Esophagus muscularis mucosa (tissue), 4 donors: ENCODE results near the gene SCAP. TPM values are rescaled to one million over a fixed set of nuclear protein-coding genes. Genes with fewer than 3 reads are reported as not detected.

Source experiments
- DNase-seq: peaks from one replicate; pipeline ENCODE4 v3.0.0-alpha.2; 2017; ENCODE audit errors: extremely low spot score
- H3K27ac ChIP-seq, 4 donors: fragments of 200-600 bp; sonication (generic); replicated peaks in 1 of 4; 1 replicate in 3 of 4; 2 replicates in 1 of 4; pipeline ENCODE4 v1.5.1; 2016 to 2019; ENCODE audit warnings: mild to moderate bottlenecking in 1 of 4
- H3K27me3 ChIP-seq, 4 donors: fragments of 200-600 bp; sonication (generic); one replicate each; pipeline versions ENCODE4 v1.5.1 to v1.6.0; 2016 to 2019
- H3K36me3 ChIP-seq, 4 donors: fragments of 200-600 bp; sonication (generic); one replicate each; pipeline ENCODE4 v1.5.1; 2016 to 2019
- H3K4me1 ChIP-seq, 4 donors: fragments of 200-600 bp; sonication (generic); one replicate each; pipeline ENCODE4 v1.5.1; 2016 to 2019
- H3K4me3 ChIP-seq, 4 donors: fragments of 200-600 bp; sonication (generic); 1 replicate in 2 of 4; 2 replicates in 2 of 4; pipeline ENCODE4 v1.5.1; 2016 to 2019; ENCODE audit warnings: mild to moderate bottlenecking in 4 of 4, moderate library complexity in 1 of 4
- H3K9me3 ChIP-seq, 4 donors: fragments of 200-600 bp; sonication (generic); 1 replicate in 3 of 4; 2 replicates in 1 of 4; pipeline ENCODE4 v1.5.1; 2016 to 2019
- CTCF ChIP-seq, 3 experiments: fragments of 200-600 bp in 2 of 3; fragments of 450-650 bp in 1 of 3; sonication (generic) in 2 of 3; IDR thresholded peaks; one replicate each; pipeline ENCODE4 v1.5.1; 2017 to 2019; ENCODE audit warnings: antibody characterized with exemption in 3 of 3, mild to moderate bottlenecking in 2 of 3, moderate library complexity in 1 of 3
- EP300 ChIP-seq: sonication (generic); formaldehyde crosslinking; IDR thresholded peaks from one replicate; pipeline ENCODE4 v1.6.1; 2017; ENCODE audit warnings: antibody characterized with exemption
- POLR2A ChIP-seq: fragments of 450-650 bp; IDR thresholded peaks from one replicate; pipeline ENCODE4 v1.6.1; 2017; ENCODE audit warnings: antibody characterized with exemption, moderate library complexity, mild to moderate bottlenecking, low read depth
- POLR2AphosphoS5 ChIP-seq, 2 donors: sonication (generic); formaldehyde crosslinking; IDR thresholded peaks; one replicate each; pipeline ENCODE4 v1.6.1; 2017; ENCODE audit warnings: antibody characterized with exemption in 2 of 2
- WGBS: methylation state at CpG from one replicate; pipeline ENCODE4 v1.1.5; 2018; 5-methylcytosine and 5-hydroxymethylcytosine counted together
- intact Hi-C: fragments of 100-400 bp; cut with DNase I; formaldehyde crosslinking; loops from one replicate; pipeline ENCODE4 v1.15.1; 2023
- total RNA-seq, 4 donors: library from RNA; depleted of rRNA; stranded (reverse); fragments of >200 nt; gene quantifications; one replicate each; pipeline versions ENCODE4 v1.1.0 to v1.2.1, GENCODE V29; 2016

Gene SCAP
- total RNA-seq, 4 donors from 2014 or later = 67.6 to 104 (median 79.9) TPM

- intact Hi-C loops = no loop called here
- WGBS = 92% methylated on average over 19 of the region's 19 CpGs
- Histone ChIP-seq H3K36me3 (no peaks in the 10 kb centered on the region), H3K9me3 (no peaks in the 10 kb centered on the region), H3K27me3 (no peaks in the 10 kb centered on the region), H3K4me3 (peak overlapping the region; percentile 92 to 100 (median 96)), H3K27ac (peak overlapping the region in 3 of 4 donors; percentile 97 to 99 (median 98)), H3K4me1 (peaks cover 26 to 48% (median 40%) of the 10 kb centered on the region in 4 donors)
- TF ChIP-seq POLR2A (no peak), POLR2AphosphoS5 (IDR thresholded peaks at IDR 0.05) (no peak), EP300 (no peak), CTCF (IDR thresholded peaks at IDR 0.05) (no peak)
- DNase-seq = no peak
These were observed 96.3 kb downstream of the SCAP start for GRCh38 chr3:47379411-47379899.

GRCh38 chr3:47378869-47379268 lies 96.9 kb downstream of the SCAP start:
- Histone ChIP-seq H3K36me3 (no peaks in the 10 kb centered on the region), H3K4me1 (peaks cover 26 to 46% (median 40%) of the 10 kb centered on the region in 4 donors), H3K27ac (no peak overlapping the region), H3K9me3 (no peaks in the 10 kb centered on the region), H3K27me3 (no peaks in the 10 kb centered on the region), H3K4me3 (no peak overlapping the region)
- intact Hi-C loops = no loop called here
- TF ChIP-seq POLR2AphosphoS5 (IDR thresholded peaks at IDR 0.05) = no peak
- TF ChIP-seq EP300 = no peak
- TF ChIP-seq CTCF (IDR thresholded peaks at IDR 0.05) = no peak
- no peak for TF ChIP-seq POLR2A
- no peak for DNase-seq

- no peak overlapping the region for H3K27ac ChIP-seq
- H3K36me3 ChIP-seq = no peaks in the 10 kb centered on the region
- no peaks in the 10 kb centered on the region for H3K27me3 ChIP-seq
- H3K4me3 ChIP-seq = no peak overlapping the region
- WGBS = 67% methylated on average over 2 of the region's 2 CpGs
- no peak for DNase-seq
- intact Hi-C loops = no loop called here
- TF ChIP-seq POLR2AphosphoS5 (IDR thresholded peaks at IDR 0.05) (no peak), EP300 (no peak), POLR2A (no peak), CTCF (IDR thresholded peaks at IDR 0.05) (no peak)
- H3K9me3 ChIP-seq = no peaks in the 10 kb centered on the region
- H3K4me1 ChIP-seq = peaks cover 21 to 29% (median 25%) of the 10 kb centered on the region in 4 donors
These were observed 98.6 kb downstream of the SCAP start for GRCh38 chr3:47377186-47377585.

- intact Hi-C loops = no loop called here
- Histone ChIP-seq H3K9me3 (no peaks in the 10 kb centered on the region), H3K36me3 (no peaks in the 10 kb centered on the region), H3K27me3 (peaks cover 0 to 3% (median 0%) of the 10 kb centered on the region in 4 donors), H3K4me1 (peaks cover 13 to 21% (median 17%) of the 10 kb centered on the region in 4 donors), H3K27ac (no peak overlapping the region), H3K4me3 (no peak overlapping the region)
- no peak for DNase-seq
- no peak for TF ChIP-seq POLR2A
- WGBS = 83% methylated on average over 3 of the region's 3 CpGs
These were observed 99.3 kb downstream of the SCAP start for GRCh38 chr3:47376393-47376792.

GRCh38 chr3:47374587-47374986 lies 101.2 kb downstream of the SCAP start:
- DNase-seq = no peak

More at GRCh38 chr3:47374587-47374986, 101.2 kb downstream of the SCAP start:
- H3K27me3 ChIP-seq = peaks cover 0 to 20% (median 0%) of the 10 kb centered on the region in 4 donors
- intact Hi-C loops = no loop called here
- H3K36me3 ChIP-seq = no peaks in the 10 kb centered on the region
- peaks cover 9 to 14% (median 10%) of the 10 kb centered on the region in 4 donors for H3K4me1 ChIP-seq
- no peak for TF ChIP-seq POLR2A
- TF ChIP-seq CTCF (IDR thresholded peaks at IDR 0.05) = no peak
- TF ChIP-seq POLR2AphosphoS5 (IDR thresholded peaks at IDR 0.05) = no peak
- TF ChIP-seq EP300 = no peak
- no peak overlapping the region for H3K4me3 ChIP-seq
- no peaks in the 10 kb centered on the region for H3K9me3 ChIP-seq
- H3K27ac ChIP-seq = no peak overlapping the region
